RWPE2 (cell line): Measurements from ENCODE around the gene LGR4.

Experiments used
- ATAC-seq: fragments of 200-7000 bp; cut with Tn5 transposase; 3 replicates; pipeline ENCODE4 v1.9.1; 2021; ENCODE audit warnings: low read depth
- DNase-seq: peaks from one replicate; pipeline ENCODE4 v3.0.0-alpha.2; 2020; ENCODE audit warnings: low spot score
- H3K27ac ChIP-seq: fragments of 450-650 bp; 2 replicates; pipeline ENCODE4 v1.5.1; 2017; ENCODE audit warnings: mild to moderate bottlenecking; ENCODE audit not compliant: poor library complexity, severe bottlenecking
- H3K27me3 ChIP-seq: fragments of 250-450 bp; sonication (Bioruptor Pico); 2 replicates; pipeline ENCODE4 v1.5.1; 2021; ENCODE audit warnings: mild to moderate bottlenecking, moderate library complexity; ENCODE audit not compliant: insufficient read depth, poor library complexity, severe bottlenecking
- H3K36me3 ChIP-seq: fragments of 250-450 bp; sonication (Bioruptor Pico); 2 replicates; pipeline ENCODE4 v1.5.1; 2020; ENCODE audit warnings: low read depth, mild to moderate bottlenecking, moderate library complexity
- H3K4me1 ChIP-seq: fragments of 250-450 bp; sonication (Bioruptor Pico); 2 replicates; pipeline ENCODE4 v1.5.1; 2021; ENCODE audit warnings: mild to moderate bottlenecking, moderate library complexity; ENCODE audit not compliant: insufficient read depth, poor library complexity, severe bottlenecking
- H3K4me3 ChIP-seq: fragments of 250-450 bp; sonication (Bioruptor Pico); 2 replicates; pipeline ENCODE4 v1.5.1; 2021; ENCODE audit warnings: mild to moderate bottlenecking, moderate library complexity; ENCODE audit not compliant: severe bottlenecking
- H3K9me3 ChIP-seq: fragments of 250-450 bp; sonication (Bioruptor Pico); 2 replicates; pipeline ENCODE4 v1.5.1; 2021; ENCODE audit warnings: mild to moderate bottlenecking, moderate library complexity; ENCODE audit not compliant: severe bottlenecking
- TF ChIP-seq, protein P1 (sequence below): fragments of 450-650 bp; IDR thresholded peaks from one replicate; pipeline ENCODE4 v1.5.1; 2017; ENCODE audit warnings: mild to moderate bottlenecking, moderate library complexity; ENCODE audit not compliant: poor library complexity, severe bottlenecking

The LGR4 gene

DNA sequence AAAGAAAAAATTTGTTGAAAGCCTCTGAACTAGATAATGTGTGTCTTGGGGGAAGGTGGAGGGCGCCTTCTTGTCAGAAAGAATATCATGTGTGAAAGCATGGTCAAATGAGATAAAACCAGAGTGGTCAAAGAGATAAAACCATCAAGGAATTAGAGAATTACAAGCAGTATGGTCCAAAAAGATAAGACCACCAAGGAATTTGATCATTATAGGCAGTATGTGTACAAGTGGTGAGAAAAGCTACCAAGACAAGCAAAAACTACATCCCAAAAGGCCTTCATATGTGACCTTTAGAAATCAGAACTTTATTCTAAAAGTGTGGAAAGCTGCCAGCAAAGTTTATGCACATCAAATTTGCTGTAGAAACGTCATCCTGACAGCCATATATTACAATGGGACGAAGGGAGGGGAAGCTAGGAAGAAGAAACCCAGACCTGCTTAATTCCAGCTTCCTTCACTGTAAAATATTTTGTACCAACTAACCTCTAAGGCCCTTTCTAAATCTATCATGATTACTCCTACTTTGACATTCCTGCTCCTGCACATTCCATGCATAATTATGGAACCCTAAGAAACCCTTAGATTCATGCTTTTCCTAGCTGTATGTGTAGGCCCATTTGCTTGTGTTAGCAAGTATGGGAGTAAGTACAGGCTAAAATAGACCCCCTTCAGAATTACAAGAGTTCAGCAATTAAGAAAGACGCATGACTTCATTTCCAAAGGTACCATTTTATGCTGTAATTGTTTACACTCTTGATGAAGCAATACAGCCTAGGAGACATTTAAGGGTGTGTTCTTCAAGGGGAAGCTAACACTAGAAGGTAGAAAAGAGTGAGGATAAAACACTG, 51.6 kb downstream of the LGR4 start:
- ATAC-seq, result no peak
- H3K36me3 ChIP-seq, result no peaks in the 10 kb centered on the region
- TF ChIP-seq, protein P1, sequence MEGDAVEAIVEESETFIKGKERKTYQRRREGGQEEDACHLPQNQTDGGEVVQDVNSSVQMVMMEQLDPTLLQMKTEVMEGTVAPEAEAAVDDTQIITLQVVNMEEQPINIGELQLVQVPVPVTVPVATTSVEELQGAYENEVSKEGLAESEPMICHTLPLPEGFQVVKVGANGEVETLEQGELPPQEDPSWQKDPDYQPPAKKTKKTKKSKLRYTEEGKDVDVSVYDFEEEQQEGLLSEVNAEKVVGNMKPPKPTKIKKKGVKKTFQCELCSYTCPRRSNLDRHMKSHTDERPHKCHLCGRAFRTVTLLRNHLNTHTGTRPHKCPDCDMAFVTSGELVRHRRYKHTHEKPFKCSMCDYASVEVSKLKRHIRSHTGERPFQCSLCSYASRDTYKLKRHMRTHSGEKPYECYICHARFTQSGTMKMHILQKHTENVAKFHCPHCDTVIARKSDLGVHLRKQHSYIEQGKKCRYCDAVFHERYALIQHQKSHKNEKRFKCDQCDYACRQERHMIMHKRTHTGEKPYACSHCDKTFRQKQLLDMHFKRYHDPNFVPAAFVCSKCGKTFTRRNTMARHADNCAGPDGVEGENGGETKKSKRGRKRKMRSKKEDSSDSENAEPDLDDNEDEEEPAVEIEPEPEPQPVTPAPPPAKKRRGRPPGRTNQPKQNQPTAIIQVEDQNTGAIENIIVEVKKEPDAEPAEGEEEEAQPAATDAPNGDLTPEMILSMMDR, result no peak

DNA sequence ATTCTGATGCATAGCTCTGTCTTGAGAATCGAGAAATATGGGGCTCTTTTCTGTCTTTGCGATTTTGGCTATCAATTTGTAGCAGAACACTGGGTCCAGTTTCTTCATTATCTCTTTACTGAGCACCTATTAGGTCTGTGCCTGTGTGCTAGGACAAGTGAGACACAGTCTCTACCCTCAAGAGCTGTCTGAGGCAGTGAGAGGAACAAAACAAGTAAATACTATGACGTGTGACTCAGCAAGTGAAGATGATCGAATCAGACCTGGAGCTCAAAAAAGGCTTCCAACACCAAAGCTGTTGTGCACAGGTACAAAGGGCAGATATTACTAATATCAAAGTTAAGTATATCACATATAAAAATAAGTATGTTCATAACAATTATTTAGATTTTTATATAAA, 52.4 kb downstream of the LGR4 start:
- ATAC-seq, result no peak
- Histone ChIP-seq H3K9me3 (no peaks in the 10 kb centered on the region), H3K27me3 (no peaks in the 10 kb centered on the region), H3K36me3 (no peaks in the 10 kb centered on the region), H3K27ac (no peak overlapping the region), H3K4me1 (peaks cover 27% of the 10 kb centered on the region), H3K4me3 (no peak overlapping the region)
- DNase-seq, result no peak
- TF ChIP-seq, protein P1, result no peak

More for the DNA sequence above, 51.6 kb downstream of the LGR4 start:
- Histone ChIP-seq H3K27ac (no peak overlapping the region), H3K27me3 (no peaks in the 10 kb centered on the region), H3K9me3 (no peaks in the 10 kb centered on the region), H3K4me1 (peaks cover 27% of the 10 kb centered on the region), H3K4me3 (no peak overlapping the region)
- no peak for DNase-seq

DNA sequence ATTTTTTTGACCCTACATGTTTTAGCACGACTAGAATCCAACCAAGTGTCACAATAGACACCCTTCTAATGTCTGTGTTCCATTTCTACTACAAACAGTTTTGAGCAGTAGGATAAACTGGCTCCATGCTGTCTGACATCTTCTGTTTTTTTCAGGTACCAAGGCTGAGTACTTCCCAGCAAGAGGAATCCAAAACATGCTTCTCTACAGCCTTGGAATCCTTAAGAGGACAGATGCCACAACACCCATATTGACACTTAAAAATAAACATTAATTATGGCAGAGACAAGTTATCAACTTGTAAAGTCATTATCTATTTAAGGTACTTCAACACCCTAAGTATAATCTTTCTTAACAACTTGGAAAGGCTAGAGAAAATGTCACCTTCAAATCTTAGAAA, 54.2 kb downstream of the LGR4 start:
- TF ChIP-seq, protein P1, result no peak
- Histone ChIP-seq H3K9me3 (no peaks in the 10 kb centered on the region), H3K36me3 (no peaks in the 10 kb centered on the region), H3K4me3 (no peak overlapping the region), H3K27me3 (no peaks in the 10 kb centered on the region), H3K27ac (no peak overlapping the region), H3K4me1 (peaks cover 25% of the 10 kb centered on the region)
- ATAC-seq (no peak), DNase-seq (no peak)

DNA sequence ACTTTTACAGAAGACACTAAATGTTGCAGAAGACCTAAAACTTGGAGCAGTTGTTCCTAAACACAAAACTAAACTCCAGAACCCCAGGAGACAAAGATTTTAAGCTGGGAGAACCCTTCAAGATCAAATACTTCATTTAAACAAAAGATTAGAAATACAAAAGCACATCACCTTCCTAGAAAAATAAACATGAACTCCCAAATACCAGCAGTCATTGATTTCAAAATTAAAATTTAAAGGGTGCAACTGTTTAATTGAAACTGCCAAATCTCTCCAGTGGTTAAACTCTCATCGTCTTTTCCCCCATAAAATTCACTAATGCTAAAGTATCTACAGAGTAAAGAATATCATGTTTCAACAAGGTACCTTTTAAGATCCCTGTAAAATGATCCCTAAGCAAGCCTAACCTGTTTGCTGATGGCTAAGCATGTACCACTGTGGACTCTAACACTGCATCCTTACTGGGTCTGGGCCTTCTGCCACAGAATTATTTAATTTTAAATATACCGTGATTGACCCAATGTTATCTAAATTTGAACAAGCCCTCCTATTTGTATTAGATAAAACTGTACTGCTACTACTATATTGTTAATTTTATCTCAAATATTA, 55.9 kb downstream of the LGR4 start:
- H3K4me3 ChIP-seq, result no peak overlapping the region
- ATAC-seq, result peak; percentile 66; the same call in 2 of the 3 replicates
- H3K9me3 ChIP-seq, result no peaks in the 10 kb centered on the region
- TF ChIP-seq, protein P1, result no peak
- H3K27me3 ChIP-seq, result no peaks in the 10 kb centered on the region
- H3K4me1 ChIP-seq, result peaks cover 19% of the 10 kb centered on the region
- H3K36me3 ChIP-seq, result no peaks in the 10 kb centered on the region
- DNase-seq, result no peak
- H3K27ac ChIP-seq, result no peak overlapping the region

DNA sequence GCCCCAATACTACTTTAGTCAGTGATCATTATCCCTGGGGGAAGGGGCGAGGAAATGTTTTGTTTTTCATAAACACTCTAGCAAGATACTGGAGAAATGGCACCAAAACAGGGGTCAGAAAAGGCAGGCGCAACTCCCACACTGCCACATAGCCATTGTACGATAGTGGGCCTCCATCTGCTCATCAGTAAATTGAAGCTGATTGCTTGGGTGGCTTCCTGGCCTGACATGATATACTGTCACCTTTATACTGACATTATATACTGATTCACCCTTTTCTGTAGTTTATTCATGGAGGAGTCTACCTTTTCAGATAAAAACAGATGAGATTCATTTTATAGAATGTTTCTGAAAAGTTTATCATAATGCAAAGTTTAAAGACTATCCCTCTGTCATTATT, 57.9 kb downstream of the LGR4 start:
- peaks cover 13% of the 10 kb centered on the region for H3K4me1 ChIP-seq
- no peak for ATAC-seq

More for the DNA sequence above, 57.9 kb downstream of the LGR4 start:
- Histone ChIP-seq H3K27me3 (no peaks in the 10 kb centered on the region), H3K4me3 (no peak overlapping the region), H3K9me3 (no peaks in the 10 kb centered on the region), H3K36me3 (no peaks in the 10 kb centered on the region), H3K27ac (no peak overlapping the region)
- DNase-seq, result no peak
- TF ChIP-seq, protein P1, result no peak
